SU-DHL-6 (cell line): Measurements from ENCODE around the gene DMC1.

Experiments used
- H2AFZ ChIP-seq: fragments of 200-600 bp; sonication (generic); 2 replicates; pipeline ENCODE4 v1.6.1; 2014; ENCODE audit warnings: low read depth, mild to moderate bottlenecking, moderate library complexity, mixed read lengths, antibody characterized with exemption, low read length; ENCODE audit not compliant: severe bottlenecking
- H3F3A ChIP-seq: fragments of 200-600 bp; shearing (Covaris generic); 2 replicates; pipeline ENCODE4 v1.6.0; 2016; ENCODE audit warnings: antibody characterized with exemption, mild to moderate bottlenecking; ENCODE audit not compliant: insufficient read depth
- H3K27ac ChIP-seq: fragments of 200-600 bp; sonication (generic); 2 replicates; pipeline ENCODE4 v1.5.1; 2016; ENCODE audit warnings: low read depth, mild to moderate bottlenecking, low read length, moderate library complexity, mixed read lengths
- H3K27me3 ChIP-seq: fragments of 200-600 bp; sonication (generic), shearing (Covaris generic); 2 replicates; pipeline ENCODE4 v1.6.0; 2014; ENCODE audit warnings: mild to moderate bottlenecking, low read length
- H3K36me3 ChIP-seq: fragments of 200-600 bp; sonication (generic); 2 replicates; pipeline ENCODE4 v1.6.1; 2014; ENCODE audit warnings: mild to moderate bottlenecking, low read length, mixed read lengths
- H3K4me2 ChIP-seq: fragments of 300-600, 200-600 bp; shearing (Covaris generic), sonication (generic); 2 replicates; pipeline ENCODE4 v1.6.0; 2014; ENCODE audit warnings: low read length, low read depth, mild to moderate bottlenecking; ENCODE audit not compliant: poor library complexity, severe bottlenecking
- H3K4me3 ChIP-seq: fragments of 200-600 bp; sonication (generic); 2 replicates; pipeline ENCODE4 v1.5.1; 2014; ENCODE audit warnings: antibody characterized with exemption, low read length, mild to moderate bottlenecking, mixed read lengths; ENCODE audit not compliant: insufficient read depth, poor library complexity, severe bottlenecking
- H3K79me2 ChIP-seq: fragments of 200-600 bp; sonication (generic); 2 replicates; pipeline ENCODE4 v1.6.1; 2014; ENCODE audit warnings: mild to moderate bottlenecking, low read length, moderate library complexity; ENCODE audit not compliant: insufficient read depth
- H3K9ac ChIP-seq: fragments of 200-600 bp; sonication (generic); 2 replicates; pipeline ENCODE4 v1.7.0; 2014; ENCODE audit warnings: mild to moderate bottlenecking, low read length
- H3K9me2 ChIP-seq: fragments of 200-600 bp; sonication (generic); replicated peaks from 2 replicates; pipeline ENCODE4 v1.6.1; 2014; ENCODE audit warnings: low read length; ENCODE audit not compliant: insufficient read depth
- H3K9me3 ChIP-seq: fragments of 200-600 bp; sonication (generic); 2 replicates; pipeline ENCODE4 v1.6.1; 2014; ENCODE audit warnings: low read length, mixed read lengths; ENCODE audit not compliant: insufficient read depth
- H4K20me1 ChIP-seq: fragments of 200-600 bp; sonication (generic); 2 replicates; pipeline ENCODE4 v1.6.1; 2014; ENCODE audit warnings: low read depth, mild to moderate bottlenecking, antibody characterized with exemption, low read length, moderate library complexity, mixed read lengths
- CTCF ChIP-seq: fragments of 200-600 bp; sonication (generic); IDR thresholded peaks from one replicate; pipeline ENCODE4 v1.5.1; 2017; ENCODE audit warnings: antibody characterized with exemption, mild to moderate bottlenecking, low read length, moderate library complexity; ENCODE audit not compliant: insufficient read depth, poor library complexity, severe bottlenecking
- EZH2phosphoT487 ChIP-seq: fragments of 200-600 bp; sonication (generic), shearing (Covaris generic); conservative IDR thresholded peaks from 2 replicates; pipeline ENCODE4 v1.6.1; 2018; ENCODE audit warnings: mild to moderate bottlenecking, antibody characterized with exemption, low read length, moderate library complexity, mixed read lengths

The DMC1 gene

GRCh38 chr22:38523029-38523428 is 47.0 kb downstream of the DMC1 start:
- H3K27me3 ChIP-seq = no peaks in the 10 kb centered on the region
- no peaks in the 10 kb centered on the region for H3K36me3 ChIP-seq

GRCh38 chr22:38519453-38520250 is 50.3 kb downstream of the DMC1 start:
- H3K4me2 ChIP-seq = no peak overlapping the region
- TF ChIP-seq EZH2phosphoT487 (no peak), CTCF (no peak)

More at GRCh38 chr22:38523029-38523428, 47.0 kb downstream of the DMC1 start:
- no peak overlapping the region for H3K9ac ChIP-seq
- no peak overlapping the region for H3K4me2 ChIP-seq
- no peaks in the 10 kb centered on the region for H3K9me2 ChIP-seq
- H3K4me3 ChIP-seq = no peak overlapping the region
- H3K79me2 ChIP-seq = no peaks in the 10 kb centered on the region
- no peaks in the 10 kb centered on the region for H3F3A ChIP-seq
- H2AFZ ChIP-seq = no peak overlapping the region
- H3K9me3 ChIP-seq = no peaks in the 10 kb centered on the region
- H3K27ac ChIP-seq = no peak overlapping the region
- TF ChIP-seq CTCF (no peak), EZH2phosphoT487 (no peak)
- no peaks in the 10 kb centered on the region for H4K20me1 ChIP-seq

GRCh38 chr22:38518620-38519019 is 51.4 kb downstream of the DMC1 start:
- Histone ChIP-seq H3K36me3 (no peaks in the 10 kb centered on the region), H3K27ac (no peak overlapping the region), H3K9me2 (no peaks in the 10 kb centered on the region), H3K79me2 (no peaks in the 10 kb centered on the region), H3K4me2 (no peak overlapping the region), H2AFZ (no peak overlapping the region), H3K9ac (no peak overlapping the region), H3F3A (no peaks in the 10 kb centered on the region), H3K4me3 (no peak overlapping the region), H3K27me3 (no peaks in the 10 kb centered on the region), H4K20me1 (no peaks in the 10 kb centered on the region), H3K9me3 (no peaks in the 10 kb centered on the region)
- no peak for TF ChIP-seq CTCF
- TF ChIP-seq EZH2phosphoT487 = no peak

More at GRCh38 chr22:38519453-38520250, 50.3 kb downstream of the DMC1 start:
- no peaks in the 10 kb centered on the region for H3K9me3 ChIP-seq
- no peak overlapping the region for H3K27ac ChIP-seq
- H4K20me1 ChIP-seq = no peaks in the 10 kb centered on the region
- H3K9me2 ChIP-seq = no peaks in the 10 kb centered on the region
- H3K36me3 ChIP-seq = no peaks in the 10 kb centered on the region
- no peaks in the 10 kb centered on the region for H3K27me3 ChIP-seq
- H3K9ac ChIP-seq = no peak overlapping the region
- no peak overlapping the region for H2AFZ ChIP-seq
- no peaks in the 10 kb centered on the region for H3K79me2 ChIP-seq
- no peak overlapping the region for H3K4me3 ChIP-seq
- no peaks in the 10 kb centered on the region for H3F3A ChIP-seq
